Stimulated activated CD4-positive, alpha-beta T cell treated with anti-CD3 and anti-CD28 coated beads, Interleukin-2, amount 100 ng/mL, for 4 hours (primary cell): ENCODE results near the gene ATXN1.

Experiments used
- DNase-seq: peaks from one replicate; pipeline ENCODE4 v3.0.0-alpha.2; 2020; ENCODE audit warnings: low read depth

ATXN1 gene

DNA sequence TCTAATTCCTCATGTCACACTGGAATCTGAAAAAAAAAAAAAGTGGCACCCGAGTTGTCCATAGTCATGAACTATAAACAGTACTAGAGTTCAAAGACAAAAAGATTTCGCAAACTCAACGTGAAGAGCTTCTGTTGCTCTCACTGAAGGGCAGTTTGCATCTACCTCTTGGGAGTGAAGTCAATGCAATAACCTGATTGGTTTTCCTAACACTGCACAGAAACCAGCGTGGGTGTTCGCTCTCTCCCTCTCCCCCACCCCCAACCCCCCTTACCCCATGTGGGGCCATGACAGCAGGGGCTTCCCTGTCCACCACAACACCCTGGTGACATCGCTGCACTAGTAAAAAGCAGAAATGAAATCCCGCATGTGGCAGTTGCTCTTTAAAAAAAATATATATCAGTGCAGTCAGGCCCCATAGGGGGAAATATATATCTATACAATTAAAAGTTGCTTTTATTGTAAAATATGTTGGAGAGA, 456.0 kb downstream of the ATXN1 start:
- no peak for DNase-seq

DNA sequence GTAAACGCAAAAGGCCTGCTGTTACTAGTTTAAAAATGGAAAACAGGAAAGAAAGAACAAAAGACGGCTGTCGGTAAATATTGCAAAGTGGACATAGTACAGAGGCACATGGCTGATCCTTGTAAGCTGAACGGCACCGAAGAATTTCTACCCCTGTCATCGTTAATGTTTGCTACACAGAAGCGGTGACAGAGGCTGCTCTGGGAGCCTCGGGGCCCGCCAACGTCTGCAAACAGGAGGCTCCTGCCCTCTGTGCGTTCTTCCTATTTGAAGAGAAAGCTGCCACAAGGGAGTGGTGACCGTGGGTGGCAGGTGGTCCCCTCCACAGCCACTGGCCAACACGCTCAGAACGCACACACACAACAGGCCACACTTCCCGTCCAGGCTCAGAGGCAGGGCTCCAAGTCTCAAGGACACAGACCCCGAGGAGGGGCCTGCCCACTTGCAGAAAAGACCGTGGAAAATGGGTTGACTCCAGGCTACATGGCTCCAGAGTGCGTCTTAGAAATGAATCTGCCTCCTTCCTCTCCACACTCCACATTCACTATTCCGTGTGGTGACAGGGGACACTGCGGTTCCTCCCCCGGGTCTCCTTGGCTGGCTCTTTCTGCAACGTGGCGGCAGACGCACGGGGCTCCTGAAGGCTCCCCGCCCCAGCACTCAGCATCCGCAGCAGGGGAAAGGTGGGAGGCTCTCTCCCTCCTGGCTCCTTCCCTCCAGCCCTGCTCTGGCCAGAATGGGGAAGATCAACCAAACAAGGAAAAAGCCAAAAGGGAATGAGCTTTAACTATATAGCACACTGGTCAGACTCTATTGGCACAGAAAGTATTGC, 458.3 kb downstream of the ATXN1 start:
- no peak for DNase-seq

DNA sequence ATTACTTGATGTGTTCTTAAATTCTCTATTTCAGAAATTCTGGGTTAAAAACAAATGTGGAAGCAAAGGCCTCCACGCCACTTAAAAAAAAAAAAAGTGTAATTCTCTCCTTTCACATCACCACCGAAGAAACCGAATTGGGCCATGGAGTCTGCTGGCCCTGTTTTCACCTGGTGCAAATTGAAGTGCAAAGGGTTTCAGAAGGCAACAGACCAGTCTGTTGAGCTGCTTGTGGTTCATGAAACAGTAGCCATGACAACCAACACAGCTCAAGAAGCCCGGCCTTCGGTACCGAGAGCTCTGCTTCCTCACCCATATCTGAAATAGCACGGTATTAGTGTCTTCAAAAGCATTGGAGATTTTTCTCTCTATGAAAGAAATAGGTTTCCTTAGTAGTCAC, 459.7 kb downstream of the ATXN1 start:
- no peak for DNase-seq

DNA sequence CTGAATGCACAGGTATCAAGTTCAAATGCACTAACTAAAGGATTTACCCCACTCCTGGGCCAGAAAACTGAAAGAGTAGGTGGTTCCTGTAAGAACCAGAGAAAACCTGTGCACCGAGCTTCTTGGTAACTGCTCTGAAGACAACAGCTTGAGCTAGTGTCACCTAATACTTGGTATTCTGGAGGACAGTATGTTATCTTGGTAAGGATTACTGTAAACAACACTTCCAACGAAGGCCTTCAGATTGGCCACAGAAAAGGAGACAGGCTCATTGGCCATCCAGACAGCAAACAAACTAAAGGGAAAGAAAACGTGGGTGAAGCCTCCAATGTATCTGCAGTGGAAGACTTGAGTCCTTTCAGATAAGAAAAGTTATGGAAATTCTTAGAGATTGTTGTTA, 461.4 kb downstream of the ATXN1 start:
- DNase-seq: no peak

DNA sequence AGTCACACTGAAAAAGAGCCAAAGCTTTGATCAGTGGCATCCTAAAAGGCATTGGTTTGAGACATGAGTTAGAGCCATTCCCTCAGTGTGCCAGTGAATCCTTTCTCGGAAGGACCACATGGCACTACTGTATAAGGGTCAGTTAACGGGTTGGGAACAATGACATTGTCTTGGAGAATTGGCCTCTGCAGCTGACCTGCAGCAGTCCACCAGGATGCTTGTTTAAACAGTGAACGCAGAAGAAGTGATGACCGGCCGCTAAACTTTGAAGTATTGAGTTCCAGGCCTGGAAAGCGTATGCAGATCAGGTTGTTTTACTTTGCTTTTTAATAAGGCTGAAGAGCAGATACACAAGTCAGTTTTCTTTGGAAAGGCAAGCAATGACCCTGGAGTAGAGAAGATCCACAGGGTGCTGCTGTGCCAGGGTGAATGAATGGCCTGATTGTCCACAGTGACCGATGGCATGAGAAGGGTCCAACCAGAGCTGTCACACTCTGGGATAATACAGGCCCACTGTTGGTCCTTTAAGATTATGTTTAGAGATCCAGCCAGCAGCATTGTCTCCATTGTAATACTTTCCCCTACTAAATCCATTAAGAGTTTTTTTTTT, 465.1 kb downstream of the ATXN1 start:
- no peak for DNase-seq

DNA sequence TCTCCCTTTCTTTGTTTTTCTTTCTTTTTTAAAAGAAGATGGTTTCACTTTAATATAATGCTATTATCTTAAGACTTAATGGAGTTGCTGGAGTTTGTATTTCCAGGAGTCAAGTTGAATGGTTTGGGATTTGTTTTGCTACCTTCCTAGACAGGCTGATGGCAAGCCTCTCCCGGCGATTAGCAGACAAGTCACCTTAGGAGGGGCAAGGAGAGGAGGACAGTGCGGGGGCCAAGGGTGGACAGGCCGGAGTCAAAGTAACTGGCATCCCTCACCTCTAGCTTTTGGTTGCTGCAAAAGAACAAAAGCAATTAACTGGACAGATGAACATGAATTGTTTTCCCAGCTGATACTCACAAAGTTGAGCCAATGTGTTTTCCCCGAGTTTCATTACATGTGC, 465.8 kb downstream of the ATXN1 start:
- no peak for DNase-seq

DNA sequence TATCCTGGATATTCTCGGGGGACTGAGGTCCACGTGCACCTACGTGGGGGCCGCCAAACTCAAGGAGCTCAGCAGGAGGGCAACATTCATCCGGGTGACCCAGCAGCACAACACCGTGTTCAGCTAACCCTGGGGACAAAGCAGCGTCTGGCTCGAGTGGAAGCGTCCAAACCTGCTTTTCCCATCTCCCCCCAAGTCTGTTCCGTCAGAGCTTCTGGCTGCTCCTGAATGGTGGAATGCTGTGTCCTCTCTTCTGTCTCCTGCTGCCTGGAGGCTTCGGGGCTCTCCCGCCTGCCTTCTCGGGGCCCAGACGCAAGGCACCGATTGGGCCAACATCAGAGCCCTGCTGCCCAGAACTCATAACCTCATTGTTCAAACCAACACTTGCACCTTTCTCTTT, 466.2 kb downstream of the ATXN1 start:
- no peak for DNase-seq

DNA sequence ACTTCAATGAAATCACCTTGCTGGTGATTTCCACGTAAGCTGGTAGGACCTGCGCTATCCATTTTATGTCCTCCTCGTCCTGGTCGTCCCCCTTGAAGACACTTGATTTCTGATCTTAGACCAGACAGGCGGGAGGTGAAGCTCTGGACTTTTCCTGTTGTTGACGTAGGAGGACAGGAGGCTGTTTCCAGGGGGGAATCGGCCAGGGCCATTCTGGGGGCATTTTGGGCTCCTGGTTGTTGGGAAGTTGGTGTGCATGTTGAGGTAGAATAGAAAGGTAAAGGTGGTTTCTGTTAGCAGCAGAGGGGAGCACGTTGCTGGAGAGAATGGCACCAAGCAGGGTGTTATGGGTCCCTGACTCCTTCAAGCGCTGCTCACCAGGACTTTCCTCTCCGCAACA, 466.9 kb downstream of the ATXN1 start:
- no peak for DNase-seq

DNA sequence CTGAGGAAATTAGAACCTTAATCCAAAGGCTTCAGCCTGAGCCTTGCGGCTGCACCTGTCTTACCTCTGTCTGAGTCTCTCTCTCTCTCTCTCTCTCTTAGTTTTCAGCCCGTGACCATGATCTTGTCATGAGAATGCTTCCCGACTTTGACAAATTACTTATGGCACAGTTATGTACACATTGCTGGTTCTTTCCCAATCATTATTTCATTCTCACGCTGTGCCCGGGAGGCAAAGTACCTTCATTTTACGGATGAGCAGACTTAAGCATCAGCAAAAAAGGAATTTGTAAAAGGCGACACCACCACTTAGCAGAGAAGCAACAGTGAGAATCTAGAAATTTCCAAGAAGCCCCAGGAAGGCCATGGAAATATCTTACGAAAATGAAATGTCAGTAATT, 468.3 kb downstream of the ATXN1 start:
- DNase-seq: no peak

DNA sequence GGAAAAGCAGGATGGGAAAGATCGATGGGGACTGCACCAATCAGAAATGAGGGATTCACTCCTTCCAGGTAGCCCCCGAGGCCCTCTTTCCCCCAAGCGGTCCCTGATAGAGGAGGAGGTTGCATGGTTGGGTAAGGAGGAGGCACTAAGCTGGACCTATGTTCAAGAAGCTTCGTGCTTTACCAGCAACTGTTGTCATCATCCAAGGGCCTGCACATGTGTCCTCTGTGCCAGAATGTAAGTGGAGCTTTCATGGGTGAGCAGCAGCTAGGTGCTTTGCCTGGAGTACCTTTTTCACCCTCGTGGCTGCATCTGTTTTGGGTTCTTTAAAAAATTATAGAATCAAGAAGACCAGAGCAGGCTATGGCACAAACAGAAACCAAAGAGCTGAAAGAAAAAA, 468.8 kb downstream of the ATXN1 start:
- DNase-seq: no peak

DNA sequence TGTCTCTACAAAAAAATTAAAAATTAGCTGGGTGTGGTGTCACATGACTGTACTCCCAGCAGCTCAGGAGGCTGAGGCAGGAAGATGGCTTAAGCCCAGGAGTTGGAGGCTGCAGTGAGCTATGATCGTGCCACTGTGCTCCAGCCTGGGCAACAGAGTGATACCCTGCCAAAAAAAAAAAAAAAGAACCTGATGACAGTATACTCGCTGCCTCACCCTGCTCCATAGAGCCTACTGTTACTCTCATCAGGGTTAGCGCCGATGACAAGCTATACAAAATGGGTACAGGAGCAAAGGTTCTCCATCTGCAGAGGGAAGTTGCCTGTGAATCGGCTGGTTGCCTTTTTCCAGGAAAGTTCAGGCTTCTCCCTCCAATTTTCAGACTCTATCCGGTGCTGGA, 469.5 kb downstream of the ATXN1 start:
- no peak for DNase-seq

DNA sequence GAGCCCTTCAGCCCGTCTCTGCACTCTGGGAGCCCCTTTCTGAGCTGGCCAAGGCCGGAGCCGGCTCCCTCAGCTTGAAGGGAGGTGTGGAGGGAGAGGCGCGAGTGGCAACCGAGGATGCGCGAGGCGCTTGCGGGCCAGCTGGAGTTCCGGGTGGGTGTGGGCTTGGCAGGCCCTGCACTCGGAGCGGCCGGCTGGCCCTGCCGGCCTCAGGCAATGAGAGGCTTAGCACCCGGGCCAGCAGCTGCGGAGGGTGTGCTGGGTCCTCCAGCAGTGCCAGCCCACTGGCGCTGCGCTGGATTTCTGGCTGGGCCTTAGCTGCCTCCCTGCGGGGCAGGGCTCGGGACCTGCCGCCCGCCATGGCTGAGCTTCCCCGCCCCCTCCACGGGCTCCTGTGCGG, 473.1 kb downstream of the ATXN1 start:
- DNase-seq: no peak

DNA sequence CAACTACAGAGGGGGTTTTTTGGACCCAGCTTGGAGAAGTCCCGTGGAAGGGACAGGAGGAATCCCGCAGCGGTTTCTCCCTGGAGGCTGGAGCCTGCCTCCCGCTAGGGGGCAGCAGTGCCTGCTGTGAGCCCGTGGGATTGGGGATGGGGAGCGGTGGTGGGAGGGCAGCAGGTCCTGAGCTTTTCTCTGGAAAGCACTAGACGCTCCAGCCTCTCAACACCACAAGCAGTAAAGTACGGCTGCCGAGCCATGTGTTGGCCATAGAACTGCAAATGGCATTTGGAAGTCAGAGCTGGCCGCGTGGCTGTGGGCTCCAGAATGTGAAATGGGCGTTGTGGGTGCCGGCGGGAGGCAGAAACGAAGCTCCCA, 475.1 kb downstream of the ATXN1 start:
- DNase-seq: no peak

DNA sequence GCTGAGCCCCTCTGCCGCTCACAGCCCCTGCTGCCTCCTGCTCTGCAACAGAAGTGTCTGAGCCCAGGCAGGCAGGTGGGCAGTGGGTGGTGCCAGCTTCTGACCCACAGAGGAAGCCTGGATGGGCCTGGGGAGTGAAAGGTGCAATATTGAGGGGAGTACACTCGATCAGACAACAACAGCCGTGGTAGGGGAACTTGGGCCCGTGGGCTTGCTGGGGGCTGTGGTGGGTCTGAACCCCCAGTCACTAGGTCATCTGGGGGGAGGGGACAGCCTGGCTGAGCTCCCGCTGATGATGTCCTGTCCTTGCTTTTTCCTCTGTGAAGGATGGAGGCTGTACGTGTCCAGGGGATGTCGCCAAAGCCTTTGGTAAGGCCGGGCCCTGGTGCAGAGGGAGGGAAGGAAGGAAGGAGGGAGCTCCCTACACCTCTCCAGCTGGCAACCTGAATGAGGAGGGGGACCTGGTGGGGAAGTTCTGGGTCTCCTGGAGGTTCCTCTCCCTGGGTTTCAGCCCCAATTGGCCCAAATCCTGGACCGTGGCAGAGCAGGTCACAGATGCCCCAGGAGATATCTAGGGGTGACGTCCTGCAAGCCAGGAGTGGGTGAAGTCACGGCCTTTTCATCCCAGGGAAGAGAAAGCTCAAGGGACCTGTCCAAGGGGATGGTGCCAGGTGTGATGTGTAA, 475.7 kb downstream of the ATXN1 start:
- DNase-seq: no peak

DNA sequence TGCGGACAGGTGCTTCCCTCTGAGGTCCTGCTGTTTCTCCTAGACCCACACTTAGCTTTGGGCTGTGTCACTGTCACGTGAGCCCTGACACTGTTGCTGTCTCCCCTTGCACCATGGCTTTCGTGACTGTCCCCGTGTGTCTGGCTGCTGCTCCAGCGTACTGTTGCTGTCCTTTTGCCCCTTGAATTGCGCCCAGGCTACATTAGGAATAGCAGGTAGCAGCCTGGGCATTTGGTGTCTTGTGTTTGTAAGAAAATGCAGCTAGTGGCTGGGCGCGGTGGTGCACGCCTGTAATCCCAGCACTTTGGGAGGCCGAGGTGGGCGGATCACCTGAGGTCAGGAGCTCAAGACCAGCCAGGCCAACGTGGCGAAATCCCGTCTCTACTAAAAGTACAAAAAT, 476.8 kb downstream of the ATXN1 start:
- no peak for DNase-seq

DNA sequence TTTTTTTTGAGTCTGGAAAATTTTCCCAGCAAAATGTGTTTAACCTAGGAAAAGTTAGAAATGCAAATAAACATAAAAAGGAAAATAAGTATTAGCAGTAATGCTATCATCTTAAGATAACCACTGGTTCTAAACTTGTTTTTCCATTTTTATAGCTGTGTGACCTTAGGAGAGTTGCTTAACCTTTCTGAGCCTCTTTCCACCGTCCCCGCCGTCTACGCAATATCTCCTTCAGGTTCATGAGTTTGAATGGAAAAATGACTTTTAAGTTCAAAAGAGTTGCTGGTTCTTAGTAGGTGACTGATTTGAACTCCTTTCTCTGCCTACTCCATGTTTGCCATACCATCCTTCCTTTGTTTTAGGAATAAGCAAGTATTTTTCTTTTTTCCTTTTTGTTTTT, 478.9 kb downstream of the ATXN1 start:
- no peak for DNase-seq

DNA sequence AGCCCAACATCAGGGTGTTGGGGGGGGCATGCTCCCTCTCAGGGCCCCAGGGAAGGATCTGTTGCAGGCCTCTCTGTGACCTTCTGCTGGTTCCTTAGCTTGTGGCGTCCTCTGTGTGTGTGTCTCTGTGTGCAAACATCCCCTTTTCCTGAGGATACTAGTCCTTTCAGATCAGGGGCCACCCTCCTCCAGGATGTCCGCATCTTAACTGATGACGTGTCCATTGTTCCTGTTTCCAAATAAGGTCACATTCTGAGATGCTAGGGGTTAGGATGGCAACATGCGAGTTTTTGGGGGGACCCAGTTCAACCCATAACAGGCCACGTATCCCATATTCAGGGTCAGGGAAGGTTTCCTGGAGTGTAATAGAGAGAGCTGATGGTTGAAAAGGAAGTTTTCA, 482.0 kb downstream of the ATXN1 start:
- no peak for DNase-seq

DNA sequence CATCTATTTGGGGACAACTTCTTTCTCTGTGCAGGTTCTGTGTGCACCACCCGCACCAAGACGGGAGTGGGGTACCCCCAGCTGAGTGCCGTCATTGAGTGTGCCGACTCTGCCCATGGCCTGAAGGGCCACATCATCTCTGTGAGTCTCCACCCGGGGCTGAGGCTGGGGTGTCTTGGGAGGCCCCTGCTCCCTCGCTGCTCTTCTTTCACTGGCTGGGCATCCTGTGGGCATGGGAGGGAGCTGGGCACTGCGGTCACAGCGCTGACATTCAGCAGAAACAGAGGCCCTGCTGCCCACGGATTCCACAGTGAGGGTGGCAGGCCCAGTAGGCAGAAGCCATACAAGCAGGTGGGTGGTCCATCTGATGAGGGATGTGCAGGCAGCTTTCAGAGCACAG, 482.5 kb downstream of the ATXN1 start:
- no peak for DNase-seq

DNA sequence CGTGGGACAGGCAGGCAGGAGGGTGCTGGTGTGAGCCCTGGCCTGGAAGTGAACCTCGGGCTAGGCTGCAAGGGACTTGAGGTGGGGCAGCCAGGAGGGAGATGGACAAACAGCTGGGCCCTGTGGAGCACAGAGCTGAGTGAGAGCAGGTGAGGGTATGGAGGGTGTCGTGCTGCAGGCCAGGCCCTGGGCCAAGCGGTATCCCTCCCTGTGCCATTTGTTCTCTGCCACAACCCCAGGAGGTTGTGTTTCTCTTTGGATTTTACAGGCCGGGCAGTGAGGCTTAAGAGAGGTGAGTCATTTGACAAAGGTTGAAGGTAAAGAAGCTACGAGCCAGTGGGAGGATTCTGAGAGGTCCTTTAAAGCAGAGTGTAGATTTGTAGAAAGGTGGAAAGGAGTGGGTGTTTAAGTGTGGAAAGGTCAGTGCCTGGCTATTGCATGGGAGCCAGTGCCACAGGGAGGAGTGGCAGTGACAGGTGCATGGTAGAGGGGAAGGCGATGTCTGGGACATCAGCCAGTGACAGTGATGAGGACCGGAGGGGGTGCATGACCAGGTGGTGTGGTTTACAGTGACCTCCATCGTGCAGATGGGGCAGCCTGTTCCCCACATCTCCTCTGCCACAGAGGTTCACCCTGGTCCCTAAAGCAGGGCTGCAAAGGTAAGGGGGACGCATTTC, 483.1 kb downstream of the ATXN1 start:
- no peak for DNase-seq

DNA sequence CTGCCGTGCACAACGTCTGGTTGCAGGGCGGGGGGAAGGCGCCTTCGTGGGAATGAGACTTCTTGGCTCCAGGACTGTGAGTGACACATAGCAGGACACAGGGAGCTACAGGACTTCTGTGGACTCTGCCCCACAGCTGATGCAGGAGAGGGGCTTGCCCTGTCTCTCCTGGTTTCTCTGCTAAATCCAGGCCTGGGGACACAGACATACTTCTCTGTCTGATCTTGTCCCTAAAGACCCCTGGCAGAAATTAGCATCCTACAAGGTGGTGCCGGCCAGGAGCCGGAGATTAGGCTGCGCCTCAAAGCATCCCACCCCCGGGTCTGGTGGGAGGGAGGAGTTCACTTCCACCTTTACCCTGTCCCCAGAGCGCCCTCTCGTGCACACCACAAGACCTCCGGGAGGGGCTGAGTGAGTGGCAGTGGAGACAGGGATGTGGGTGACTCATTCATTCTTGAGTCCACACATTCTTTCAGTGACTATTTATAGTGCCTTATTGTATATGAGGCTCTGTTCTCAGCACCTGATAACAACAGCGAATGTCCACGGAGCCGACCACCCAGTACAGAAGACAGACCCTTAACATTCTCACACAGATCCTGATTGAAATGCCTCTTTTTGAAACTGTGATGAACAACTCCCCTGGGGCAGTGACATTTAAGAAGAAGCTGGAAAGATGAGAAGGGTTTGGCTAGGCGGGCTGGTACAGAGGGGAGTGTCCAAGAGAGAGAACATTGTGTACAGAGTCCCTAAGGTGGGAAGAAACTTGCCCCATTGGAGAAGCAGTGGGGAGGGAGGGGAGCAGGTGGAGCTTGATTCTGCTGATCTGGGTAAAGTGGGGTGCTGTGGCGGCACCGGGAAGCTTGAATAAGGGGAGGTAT, 483.9 kb downstream of the ATXN1 start:
- DNase-seq: no peak

DNA sequence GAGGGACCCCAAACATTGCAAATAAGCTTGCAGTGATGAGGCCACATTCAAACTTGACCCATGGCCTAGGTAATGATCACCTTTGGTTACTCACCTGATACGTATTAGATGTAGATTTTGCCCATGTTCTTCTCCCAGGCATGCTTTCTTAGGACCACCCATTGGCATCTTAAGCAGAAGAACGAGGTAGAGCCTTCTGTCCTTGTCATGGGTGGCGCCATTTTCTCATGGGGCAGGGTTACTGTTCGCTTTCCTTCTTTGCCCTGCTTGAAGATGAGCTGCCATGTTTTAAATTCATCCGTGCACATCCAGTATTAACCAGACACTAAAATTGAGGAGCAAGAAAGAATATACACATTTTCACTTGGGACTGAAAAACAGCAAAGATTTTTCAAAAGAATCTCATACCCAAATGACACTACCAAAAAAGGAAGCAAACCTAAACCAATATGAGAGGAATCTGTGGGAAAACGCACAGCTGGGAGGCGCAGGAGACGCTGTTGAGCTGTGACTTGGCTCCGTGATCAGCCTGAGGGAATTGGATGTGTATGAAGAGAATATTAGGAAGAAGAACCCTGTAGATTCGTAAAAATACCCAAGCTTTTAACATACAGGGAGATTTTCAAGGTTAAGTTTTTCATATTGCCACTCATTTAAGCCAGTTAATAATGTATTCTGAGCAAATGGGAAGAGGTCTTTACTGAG, 486.2 kb downstream of the ATXN1 start:
- no peak for DNase-seq
